Testis (tissue), 2 donors: ENCODE results near the gene GNA15.

Source experiments
- CTCF ChIP-seq, 3 experiments: fragments of 450-650 bp in 2 of 3; fragments of 200-600 bp in 1 of 3; sonication (generic) in 1 of 3; IDR thresholded peaks; one replicate each; pipeline ENCODE4 v1.5.1; 2016 to 2019; ENCODE audit warnings: antibody characterized with exemption in 3 of 3, mild to moderate bottlenecking in 2 of 3, moderate library complexity in 1 of 3
- POLR2A ChIP-seq: fragments of 450-650 bp; IDR thresholded peaks from one replicate; pipeline ENCODE4 v1.6.1; 2017; ENCODE audit warnings: antibody characterized with exemption, mild to moderate bottlenecking, moderate library complexity

DNA sequence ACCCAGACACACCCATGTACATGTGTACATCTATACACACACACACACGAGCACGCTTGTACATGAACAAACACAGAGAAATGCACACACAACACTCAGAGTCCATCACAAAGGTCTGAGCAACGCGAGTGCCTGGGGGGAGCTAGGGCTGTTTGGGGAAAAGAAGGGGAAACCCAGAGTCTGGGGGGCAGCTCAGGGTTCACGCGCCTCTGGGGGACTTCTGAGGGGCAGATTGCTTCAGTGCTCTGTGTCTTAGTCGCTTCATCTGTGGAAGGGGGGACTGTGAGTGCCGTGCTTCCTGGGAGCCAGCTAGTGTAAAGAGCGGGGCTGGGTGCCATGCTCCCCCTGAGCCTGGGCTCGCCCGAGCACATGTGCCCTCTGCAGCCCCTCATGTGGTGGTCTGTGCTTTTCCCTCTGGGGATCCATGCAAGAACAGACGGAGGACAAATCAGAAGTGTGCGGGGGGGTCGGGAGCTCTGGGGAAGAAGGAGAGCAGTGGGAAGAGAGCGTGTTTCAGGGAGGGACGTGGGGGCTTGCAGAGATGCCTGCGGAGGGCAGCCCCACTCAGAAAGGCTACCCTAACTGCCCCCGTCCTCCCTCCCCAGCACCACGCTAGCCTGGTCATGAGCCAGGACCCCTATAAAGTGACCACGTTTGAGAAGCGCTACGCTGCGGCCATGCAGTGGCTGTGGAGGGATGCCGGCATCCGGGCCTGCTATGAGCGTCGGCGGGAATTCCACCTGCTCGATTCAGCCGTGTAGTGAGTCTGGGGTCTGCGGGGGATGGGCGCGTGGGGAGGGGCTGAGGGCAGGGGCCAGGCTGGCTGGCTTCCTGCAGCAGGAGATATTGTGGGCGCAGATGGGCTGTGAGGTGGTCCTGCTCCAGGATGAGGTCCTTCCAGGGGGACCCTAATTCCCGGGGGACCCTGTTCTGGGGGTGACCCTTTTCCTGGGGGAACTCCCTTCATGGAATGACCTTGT is 14.0 kb downstream of the GNA15 start:
- no peak for TF ChIP-seq CTCF (IDR thresholded peaks at IDR 0.05)
- TF ChIP-seq POLR2A: no peak
